GF-D8 (cell line): ENCODE measurements around the gene ZNRD2.
A peak's percentile ranks its signal among the peaks of the same experiment; 100 is the strongest.

Source experiments
- DNase-seq: peaks from one replicate; lab custom pipeline; 2025; lab: John Stamatoyannopoulos, UW

Gene ZNRD2

DNA sequence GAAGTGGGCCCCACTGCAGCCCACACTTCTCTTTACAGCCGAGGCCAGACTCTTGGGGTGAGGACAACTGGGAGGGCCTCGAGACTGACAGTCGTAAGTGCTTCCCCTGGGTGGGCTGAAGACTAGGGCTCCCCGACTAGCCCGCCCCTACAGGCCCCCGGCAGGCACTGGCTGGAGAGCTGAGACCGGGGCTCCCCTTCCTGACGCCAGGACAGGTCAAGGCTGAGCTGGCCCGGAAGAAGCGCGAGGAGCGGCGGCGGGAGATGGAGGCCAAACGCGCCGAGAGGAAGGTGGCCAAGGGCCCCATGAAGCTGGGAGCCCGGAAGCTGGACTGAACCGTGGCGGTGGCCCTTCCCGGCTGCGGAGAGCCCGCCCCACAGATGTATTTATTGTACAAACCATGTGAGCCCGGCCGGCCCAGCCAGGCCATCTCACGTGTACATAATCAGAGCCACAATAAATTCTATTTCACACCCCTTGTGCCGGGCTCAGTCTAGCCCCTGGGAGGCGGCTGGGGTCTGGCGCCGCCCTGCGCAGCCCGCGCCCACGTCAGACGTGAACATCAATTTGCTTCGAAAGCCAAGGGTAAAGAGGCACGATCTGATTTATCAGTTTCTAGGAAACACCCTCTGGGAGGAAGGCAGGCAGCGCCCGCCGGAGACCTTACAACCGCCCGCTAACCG is 31.9 kb upstream of the ZNRD2 start:
- DNase-seq = no peak

DNA sequence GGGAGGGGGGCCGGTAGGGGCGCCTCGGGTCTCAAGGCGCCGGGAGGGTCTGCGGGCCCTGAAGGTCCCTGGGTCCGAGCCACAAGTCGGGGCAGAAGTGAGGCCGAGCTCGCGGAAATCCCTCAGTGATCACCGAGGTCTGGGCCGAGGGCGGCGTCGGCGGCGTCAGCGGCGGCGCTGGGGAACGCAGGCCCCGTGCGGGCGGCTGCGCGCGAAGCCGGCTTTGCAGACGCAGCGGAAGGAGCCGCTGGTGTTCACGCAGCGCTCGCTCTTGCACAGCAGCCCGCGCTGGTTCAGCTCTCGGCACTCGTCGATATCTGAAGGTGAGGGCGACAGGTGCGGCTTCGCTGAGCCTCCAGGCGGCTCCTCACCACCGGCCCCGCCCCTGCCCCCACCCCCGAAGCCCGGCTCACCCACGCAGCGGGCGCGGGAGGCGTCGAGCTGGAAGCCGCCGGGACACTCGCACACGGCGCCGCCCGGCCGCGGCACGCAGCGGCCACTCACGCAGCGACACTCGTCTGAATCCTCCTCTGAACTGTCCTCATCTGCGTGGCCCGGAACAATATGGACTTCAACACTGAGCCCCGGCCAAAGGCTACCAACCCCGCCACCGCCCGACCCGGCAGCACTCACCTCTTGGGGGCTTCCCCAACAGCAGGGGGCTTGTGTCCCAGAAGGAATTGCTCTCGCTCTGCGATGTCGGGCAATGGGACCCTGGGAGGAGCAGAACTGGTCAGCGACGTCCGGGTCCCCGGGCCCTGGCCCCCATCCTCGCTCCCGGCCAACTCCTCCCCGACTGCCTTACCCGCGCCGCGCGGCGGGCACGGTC is 31.1 kb upstream of the ZNRD2 start:
- DNase-seq = no peak

- no peak for DNase-seq
Measured at GRCh38 chr11:65539744-65540289, 30.5 kb upstream of the ZNRD2 start.

DNA sequence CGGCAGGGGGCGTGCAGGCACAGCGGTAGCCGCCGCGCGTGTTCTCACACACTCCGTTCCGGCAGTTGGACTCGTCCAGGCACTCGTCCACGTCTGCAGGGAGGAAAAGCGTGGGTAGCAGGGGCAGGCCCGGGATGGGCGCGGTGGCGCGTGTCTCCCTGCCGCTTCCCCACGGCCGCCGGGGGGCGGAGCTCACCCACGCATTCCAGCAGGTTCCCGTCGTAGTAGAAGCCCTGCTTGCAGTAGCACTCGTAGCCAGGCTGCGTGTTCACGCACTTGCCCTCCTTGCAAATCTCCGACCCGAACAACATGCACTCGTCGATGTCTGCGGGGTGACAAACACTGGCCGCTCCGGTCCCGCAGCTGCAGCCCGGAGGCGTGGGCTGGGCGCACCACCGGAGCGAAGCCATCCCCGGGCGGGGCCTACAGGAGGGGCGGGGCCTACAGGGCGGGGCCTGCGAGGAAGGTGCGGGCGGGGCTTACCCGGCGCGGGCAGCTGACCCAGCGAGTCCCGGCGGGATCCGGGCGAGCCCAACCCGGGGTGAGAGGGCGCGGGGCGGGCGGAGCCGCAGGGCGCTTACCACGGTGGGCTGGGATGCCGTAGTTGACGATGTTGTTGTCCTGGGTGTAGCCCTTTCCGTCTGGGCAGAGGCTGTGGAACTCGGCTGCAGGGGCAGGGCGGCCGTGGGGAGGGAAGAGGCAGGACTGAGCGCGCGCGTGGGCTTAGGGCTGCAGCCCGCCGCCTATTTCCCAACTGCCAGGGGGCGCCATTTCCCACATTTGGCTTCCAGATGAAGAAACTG is 29.8 kb upstream of the ZNRD2 start:
- peak; percentile 63 for DNase-seq

GRCh38 chr11:65541093-65541982 is 28.9 kb upstream of the ZNRD2 start:
- DNase-seq = no peak

DNA sequence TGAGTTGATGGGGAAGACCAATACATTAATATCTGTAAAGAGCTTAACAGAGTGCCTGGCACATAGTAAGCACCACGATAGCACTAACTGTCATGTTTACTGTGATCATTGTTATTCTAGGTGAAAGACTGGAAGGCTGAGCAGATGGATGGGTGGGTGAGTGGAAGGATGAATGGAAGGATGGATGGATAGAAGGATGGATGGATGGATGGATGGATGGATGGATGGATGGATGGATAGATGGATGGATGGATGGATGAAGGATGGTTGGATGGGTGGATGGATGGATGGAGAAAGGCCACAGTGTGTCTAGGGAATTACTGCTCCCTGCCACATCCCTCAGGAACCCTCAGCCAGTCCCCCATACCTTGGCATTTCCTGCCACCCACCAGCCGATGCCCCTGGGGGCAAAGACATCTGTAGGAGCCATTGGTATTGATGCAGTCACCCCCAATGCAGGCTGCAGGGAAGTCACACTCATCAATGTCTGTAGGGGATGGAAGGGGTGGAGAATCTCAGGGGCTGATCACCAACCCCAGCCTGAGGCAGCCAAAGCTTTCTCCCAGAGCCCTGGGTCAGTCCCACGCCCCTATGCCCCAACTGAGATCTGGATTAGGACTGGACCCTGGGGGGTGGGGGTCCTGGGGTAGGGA is 27.4 kb upstream of the ZNRD2 start:
- DNase-seq = no peak

DNA sequence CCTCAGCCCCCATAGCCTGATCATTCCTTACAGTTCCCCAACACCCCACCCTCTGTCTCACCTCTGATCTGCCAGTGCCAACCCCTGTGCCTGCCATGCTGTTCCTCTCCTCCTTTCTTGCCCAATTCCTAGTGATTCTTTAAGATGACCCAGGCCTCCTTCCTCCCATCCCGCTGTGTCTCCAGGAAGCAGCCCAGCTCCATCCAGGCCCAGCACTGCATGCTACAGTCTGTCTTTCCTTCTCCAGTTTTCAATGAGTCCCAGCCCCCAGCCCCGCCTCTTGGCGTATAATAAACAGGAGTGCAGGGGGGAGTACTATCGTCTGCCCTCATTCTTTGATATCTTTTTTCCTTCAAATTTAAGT is 24.4 kb upstream of the ZNRD2 start:
- DNase-seq = no peak

DNA sequence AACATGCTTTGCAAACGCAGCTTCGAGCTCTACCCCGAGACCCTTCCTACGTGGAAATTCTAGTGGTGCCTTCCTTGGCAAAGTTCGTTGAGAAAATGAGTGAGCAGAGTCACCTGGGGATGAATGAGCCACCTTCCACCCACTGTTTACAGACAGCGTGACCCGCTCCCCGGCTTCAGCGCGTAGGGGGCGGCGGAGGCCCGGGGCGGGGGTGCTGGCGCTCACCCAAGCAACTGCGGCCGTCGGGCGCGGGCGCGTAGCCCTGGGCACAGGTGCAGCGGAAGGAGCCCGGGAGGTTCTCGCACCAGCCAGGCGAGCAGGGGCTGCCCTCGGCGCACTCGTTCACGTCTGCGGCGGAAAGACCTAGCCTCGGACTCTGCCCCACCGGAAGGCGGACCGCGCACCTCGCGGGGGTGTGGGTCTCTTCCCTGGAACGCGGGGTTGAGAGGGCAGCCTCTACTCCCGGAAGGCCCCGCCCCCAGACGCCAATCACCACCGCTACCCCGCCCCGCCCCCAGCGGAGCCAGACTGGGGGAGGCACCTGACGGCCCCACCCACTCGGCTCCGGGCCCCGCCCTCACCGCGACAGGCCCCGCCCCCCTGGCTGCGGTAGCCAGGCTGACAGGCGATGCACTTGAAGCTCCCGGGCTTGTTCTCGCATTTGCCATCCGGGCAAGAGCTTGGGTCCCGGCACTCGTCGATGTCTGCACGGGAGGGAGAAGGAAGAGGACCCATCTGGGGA is 23.9 kb upstream of the ZNRD2 start:
- DNase-seq = peak; percentile 86

GRCh38 chr11:65547446-65548125 is 22.7 kb upstream of the ZNRD2 start:
- DNase-seq = no peak

DNA sequence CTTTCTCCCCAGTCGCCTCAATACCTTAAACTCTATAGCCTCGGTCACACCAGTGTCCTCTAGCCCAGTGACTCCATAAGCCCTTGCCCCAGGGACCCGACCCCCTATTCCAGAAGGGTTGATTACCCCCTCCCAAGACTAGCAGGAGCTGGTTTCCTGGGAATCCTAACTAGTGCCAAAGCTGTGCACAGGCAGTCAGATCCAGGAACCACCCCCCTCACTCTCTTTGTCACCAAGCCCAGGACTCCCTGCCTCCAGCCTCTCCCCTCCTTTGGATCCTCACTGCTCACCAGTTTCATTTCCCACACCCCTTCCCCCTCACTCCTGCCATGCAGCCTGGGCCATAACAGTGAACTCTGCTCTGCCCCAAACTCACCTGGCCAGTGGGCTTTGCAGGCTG is 21.9 kb upstream of the ZNRD2 start:
- DNase-seq = no peak

GRCh38 chr11:65549096-65549495 is 21.2 kb upstream of the ZNRD2 start:
- DNase-seq = no peak

DNA sequence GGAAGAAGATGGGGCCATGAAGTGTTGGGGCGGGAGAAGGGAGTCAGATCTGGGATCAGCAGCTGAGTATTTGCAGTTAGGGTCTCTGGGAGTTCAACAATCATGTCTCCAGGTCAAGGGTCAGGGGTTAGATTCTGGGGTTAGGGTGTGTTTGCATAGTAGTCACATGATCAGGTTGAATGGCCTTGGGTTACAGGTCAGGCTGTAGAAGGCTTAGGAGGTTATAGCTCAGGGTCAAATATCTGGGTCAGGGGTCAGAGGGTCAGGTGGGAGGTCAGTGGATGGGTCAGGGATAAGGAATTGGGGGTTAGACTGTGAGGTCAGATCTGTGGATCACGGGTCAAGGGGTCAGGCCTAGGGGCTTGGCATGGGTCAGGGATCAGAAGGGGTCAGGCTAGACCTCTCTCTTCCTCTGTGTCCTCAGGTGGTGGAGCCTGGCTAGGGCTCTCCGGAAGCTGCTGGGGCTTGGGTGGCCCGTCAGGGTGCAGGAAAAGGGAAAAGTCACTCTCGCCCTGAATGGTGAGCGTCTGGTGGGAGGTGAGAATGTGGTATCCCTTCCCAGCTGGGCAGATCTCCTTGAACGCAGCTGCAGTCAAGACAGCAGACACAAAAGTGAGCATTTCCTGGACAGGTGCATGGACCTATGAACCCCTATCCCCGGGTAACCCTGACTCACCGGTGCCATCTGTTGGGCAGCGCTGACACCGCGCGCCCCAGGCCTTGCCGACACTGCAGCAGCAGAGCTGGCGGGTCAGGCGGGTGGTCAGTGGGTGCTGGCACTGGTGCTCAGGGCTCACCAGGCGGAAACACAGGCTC is 18.5 kb upstream of the ZNRD2 start:
- peak; percentile 52 for DNase-seq

GRCh38 chr11:65552388-65552951 is 17.8 kb upstream of the ZNRD2 start:
- peak; percentile 31 for DNase-seq

- DNase-seq = no peak
Measured at GRCh38 chr11:65553301-65554001, 16.8 kb upstream of the ZNRD2 start.

DNA sequence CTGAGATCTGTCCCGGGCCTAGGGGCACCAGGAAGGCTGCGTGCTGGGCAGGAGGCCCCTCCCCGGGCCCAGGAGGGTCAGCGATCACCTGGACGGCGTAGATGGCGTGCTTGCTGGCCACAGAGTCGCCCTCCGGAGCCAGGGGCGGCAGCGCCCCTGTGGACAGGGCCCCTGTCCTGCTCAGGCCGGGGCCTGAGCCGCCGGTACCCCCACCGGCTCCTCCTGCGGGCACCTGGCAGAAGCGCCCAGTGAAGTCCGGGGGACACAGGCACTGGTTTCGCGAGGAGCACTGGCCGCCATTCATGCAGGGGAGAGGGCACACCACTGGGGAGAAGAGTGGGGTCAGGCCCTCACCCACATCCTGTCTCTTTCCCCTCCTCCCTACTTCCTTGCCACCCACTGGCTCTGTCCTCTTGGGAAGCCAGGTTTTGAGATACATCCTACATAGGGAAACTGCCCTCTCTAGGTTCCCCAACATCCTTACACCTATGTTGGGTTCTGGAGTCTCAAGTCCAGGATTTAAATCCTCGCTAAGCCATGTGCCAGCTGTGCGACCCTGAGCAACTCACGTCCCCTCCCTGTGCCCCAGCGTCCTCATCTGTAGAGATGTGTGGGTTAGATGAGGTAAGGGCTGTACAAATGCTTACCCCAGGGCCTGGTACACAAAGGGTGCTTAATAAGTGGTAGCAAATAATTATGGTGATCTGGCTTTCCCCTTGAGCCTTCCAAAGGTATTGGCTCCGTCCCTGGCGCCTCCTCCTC is 16.0 kb upstream of the ZNRD2 start:
- no peak for DNase-seq

DNA sequence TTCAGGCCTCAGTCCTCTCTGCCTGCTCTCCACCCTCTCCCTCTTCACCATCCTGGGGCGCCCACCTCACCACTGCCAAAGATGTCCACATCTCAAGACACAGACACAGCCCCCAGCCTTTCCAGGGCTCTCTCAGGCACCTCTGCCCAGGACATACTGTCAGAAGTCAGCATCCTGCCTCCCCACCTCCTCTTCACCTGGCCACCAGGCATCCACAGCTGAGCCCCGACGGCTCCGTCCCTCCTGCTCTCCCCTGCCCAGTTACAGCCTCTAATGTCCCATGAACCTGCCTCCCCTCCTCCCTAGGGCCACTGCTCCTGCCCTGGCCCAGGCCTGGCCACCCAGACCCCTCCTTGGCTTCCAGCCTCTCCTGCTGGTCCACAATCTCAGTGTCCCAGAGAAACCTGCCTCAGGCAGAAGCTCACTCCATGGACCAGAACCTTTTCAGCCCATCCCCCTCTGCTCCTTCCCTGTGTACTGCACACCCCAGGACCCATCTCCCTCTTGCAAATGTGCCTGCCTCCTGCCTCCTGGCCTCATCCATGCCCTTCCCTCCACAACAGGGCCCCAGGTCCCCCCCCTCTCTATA is 15.3 kb upstream of the ZNRD2 start:
- DNase-seq = no peak
